ENCODE measurements around the gene SLC6A18.

SLC6A18 gene

DNA sequence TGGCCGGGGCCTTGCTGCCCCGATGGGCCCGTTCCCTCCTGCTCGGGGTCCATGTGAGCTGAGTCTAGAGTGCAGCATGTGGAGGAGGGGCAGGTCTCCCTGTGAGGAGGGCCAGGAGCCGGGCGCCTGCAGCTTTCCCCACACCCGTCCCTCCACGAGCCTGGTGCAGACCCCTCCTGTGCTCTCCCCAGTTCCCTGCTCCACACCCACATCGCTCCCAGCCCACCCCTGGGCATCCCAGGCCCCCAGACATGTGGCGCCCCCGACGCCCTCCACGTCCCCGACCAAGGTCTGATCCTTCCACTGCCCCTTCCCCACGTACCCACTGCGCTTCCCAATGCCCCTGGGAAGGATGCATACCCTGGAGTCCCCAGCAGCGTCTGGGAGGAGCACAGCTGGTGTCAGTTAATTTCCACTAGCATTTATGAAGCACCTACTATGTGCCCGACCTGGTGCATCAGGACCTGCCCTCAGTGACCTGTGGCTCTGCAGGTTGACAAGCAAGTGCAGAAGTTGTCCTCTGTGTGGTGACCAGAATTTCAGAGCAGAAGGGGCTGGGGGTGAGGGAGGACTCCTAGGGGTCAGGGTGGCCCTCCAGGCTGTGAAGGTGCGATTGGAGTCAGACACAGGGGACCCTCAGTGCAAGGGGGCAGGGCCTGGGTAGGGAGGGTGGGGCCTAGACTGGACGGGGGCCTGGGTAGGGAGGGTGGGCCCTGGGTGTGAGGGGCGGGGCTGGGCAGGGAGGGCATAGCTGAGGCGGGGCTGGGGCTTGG lies 10.8 kb upstream of the SLC6A18 start:
- in situ Hi-C loops (cut with MboI; ENCODE audit: low sequenced_read_pairs, unreplicated experiment) = no loop called here
- TF ChIP-seq, protein P1, sequence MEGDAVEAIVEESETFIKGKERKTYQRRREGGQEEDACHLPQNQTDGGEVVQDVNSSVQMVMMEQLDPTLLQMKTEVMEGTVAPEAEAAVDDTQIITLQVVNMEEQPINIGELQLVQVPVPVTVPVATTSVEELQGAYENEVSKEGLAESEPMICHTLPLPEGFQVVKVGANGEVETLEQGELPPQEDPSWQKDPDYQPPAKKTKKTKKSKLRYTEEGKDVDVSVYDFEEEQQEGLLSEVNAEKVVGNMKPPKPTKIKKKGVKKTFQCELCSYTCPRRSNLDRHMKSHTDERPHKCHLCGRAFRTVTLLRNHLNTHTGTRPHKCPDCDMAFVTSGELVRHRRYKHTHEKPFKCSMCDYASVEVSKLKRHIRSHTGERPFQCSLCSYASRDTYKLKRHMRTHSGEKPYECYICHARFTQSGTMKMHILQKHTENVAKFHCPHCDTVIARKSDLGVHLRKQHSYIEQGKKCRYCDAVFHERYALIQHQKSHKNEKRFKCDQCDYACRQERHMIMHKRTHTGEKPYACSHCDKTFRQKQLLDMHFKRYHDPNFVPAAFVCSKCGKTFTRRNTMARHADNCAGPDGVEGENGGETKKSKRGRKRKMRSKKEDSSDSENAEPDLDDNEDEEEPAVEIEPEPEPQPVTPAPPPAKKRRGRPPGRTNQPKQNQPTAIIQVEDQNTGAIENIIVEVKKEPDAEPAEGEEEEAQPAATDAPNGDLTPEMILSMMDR (IDR thresholded peaks at IDR 0.05; ENCODE audit: borderline replicate concordance, control extremely low read depth, extremely low read depth, insufficient read depth, missing control alignments) = no peak
- DNase-seq (ENCODE audit: low spot score) = no peak

DNA sequence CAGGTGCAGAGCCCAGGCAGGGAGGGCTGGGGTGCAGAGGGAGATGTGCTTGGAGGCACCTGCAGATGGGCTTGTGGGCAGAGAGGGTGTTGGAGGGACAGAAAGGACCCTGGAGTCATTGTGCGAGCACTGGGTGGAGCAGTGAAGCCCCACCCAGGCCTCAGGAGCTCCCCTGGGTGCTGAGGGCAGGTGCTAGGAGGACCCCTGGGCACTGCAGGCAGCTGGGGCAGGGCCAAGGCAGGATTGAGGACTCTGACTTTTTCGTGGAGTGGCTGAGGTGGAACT lies 10.3 kb upstream of the SLC6A18 start:
- DNase-seq (ENCODE audit: low spot score) = no peak
- TF ChIP-seq, protein P1 (IDR thresholded peaks at IDR 0.05; ENCODE audit: borderline replicate concordance, control extremely low read depth, extremely low read depth, insufficient read depth, missing control alignments) = no peak
- in situ Hi-C loops (cut with MboI; ENCODE audit: low sequenced_read_pairs, unreplicated experiment) = no loop called here

DNA sequence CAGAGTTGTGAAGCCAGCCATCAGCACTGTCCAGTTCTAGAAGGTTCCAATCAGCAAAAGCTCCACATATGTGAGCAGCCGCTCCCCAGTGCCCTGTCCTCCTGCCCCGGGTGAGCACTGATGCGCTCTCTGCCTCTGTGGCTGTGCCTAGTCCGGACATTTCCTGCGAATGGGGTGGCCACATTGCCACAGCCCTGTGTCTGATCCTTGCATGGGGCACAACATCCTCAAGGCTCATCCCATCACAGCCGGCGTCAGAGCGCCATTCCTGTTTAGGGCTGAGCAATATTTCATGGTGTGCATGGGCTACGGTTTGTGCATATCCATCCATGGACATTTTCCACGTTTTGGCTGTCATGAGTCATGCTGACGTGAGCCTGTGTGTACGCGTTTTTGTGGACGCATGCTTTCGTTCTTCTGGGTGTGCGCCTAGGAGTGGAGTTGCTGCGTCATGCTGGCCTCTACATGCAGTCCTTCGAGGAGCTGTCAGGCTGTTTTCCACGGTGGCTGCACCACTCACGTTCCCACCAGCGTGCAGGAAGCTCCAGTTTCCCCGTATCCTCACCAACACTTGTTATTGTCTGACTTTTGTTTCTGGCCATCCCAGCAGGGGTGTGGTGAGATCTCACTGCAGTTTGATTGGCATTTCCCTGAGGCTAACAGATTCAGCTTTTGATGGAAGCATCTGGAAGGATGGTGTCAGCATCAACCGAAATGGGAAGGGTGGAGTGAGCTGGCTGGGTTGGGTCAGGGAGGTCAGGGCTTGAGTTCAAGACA lies 9.7 kb upstream of the SLC6A18 start:
- TF ChIP-seq, protein P1 (IDR thresholded peaks at IDR 0.05; ENCODE audit: borderline replicate concordance, control extremely low read depth, extremely low read depth, insufficient read depth, missing control alignments) = no peak
- in situ Hi-C loops (cut with MboI; ENCODE audit: low sequenced_read_pairs, unreplicated experiment) = no loop called here
- DNase-seq (ENCODE audit: low spot score) = no peak

DNA sequence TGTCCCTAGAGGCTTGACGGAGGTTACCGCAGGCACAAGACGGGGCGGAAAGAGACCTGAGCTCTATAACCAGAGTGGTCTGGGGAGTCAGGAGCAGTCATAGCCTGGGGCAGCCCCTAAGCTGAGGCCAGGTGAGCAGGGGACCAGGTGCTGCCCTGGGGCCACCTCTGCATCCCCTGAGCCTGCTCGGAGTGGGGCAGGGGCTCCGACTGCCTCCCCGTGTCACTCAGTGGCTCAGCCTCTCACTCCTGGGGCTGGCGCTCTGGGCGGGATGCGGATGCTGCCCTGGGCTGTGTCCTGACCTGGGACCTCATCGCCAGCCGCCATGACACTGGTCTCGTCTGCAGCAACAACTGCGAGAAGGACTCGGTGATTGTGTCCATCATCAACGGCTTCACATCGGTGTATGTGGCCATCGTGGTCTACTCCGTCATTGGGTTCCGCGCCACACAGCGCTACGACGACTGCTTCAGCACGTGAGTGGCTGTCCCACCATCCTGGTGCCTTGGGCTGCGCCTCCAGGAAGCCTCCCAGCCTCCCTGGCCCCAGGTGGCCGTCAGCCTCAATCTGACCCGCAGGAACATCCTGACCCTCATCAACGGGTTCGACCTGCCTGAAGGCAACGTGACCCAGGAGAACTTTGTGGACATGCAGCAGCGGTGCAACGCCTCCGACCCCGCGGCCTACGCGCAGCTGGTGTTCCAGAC lies 8.8 kb upstream of the SLC6A18 start:
- in situ Hi-C loops (cut with MboI; ENCODE audit: low sequenced_read_pairs, unreplicated experiment) = no loop called here
- TF ChIP-seq, protein P1 (IDR thresholded peaks at IDR 0.05; ENCODE audit: borderline replicate concordance, control extremely low read depth, extremely low read depth, insufficient read depth, missing control alignments) = no peak
- DNase-seq (ENCODE audit: low spot score) = no peak

DNA sequence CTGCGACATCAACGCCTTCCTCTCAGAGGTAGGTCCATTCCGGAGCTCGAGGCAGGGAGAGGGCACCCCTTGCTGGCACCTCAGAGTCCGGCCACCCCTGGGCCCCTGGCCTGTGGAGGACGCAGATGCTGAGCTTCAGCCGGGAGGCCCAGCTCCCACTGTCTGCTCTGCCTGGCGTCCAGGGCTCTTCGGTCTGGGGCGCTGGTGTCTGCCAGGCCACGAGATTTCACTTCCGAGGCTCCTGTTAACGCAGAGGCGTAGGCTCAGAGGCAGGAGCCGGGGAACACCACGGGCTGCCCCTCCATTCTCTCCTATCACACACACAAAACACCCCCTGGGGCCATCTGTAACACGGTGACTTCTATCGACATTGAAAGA lies 8.3 kb upstream of the SLC6A18 start:
- DNase-seq (ENCODE audit: low spot score) = no peak
- TF ChIP-seq, protein P1 (IDR thresholded peaks at IDR 0.05; ENCODE audit: borderline replicate concordance, control extremely low read depth, extremely low read depth, insufficient read depth, missing control alignments) = no peak
- in situ Hi-C loops (cut with MboI; ENCODE audit: low sequenced_read_pairs, unreplicated experiment) = no loop called here

DNA sequence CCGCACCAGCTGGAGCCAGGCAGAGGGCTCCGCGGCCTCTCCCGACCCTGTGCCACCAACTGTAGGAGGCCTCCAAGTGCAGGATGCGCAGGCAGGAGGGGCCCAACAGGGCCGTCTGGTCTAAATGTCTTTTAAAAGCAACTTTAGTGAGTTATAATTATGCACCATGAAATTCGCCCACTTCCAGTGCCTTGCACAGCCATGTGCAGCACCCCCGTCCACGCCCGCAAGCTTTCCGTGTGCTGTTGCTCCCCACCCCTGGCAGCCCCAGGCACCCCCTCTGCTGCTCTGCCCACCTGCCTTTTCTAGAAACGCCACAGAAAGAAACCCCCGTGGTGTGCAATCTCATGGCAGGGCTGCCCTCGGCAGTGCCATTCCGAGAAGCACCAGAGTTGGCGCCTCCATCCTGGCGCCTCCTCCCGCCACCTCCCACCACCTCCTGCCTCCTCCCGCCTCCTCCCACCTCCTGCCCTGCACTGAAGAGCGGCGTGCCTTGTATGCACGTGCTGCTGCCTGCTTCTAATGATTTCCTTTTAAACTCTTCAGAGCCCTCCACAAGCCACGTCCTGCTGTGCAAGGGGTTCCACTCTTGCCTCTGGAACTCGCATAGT lies 7.5 kb upstream of the SLC6A18 start:
- TF ChIP-seq, protein P1 (IDR thresholded peaks at IDR 0.05; ENCODE audit: borderline replicate concordance, control extremely low read depth, extremely low read depth, insufficient read depth, missing control alignments) = no peak
- in situ Hi-C loops (cut with MboI; ENCODE audit: low sequenced_read_pairs, unreplicated experiment) = no loop called here
- no peak for DNase-seq (ENCODE audit: low spot score)
